Lower leg skin (tissue), 4 donors: ENCODE measurements around the gene SHISA5. TPM values are rescaled to one million over a fixed set of nuclear protein-coding genes. Genes with fewer than 3 reads are reported as not detected.

ENCODE experiments used
- DNase-seq, 2 donors: peaks; one replicate each; pipeline ENCODE4 v3.0.0-alpha.2; 2019; ENCODE audit warnings: low spot score in 2 of 2
- H3K4me3 ChIP-seq: fragments of 200-600 bp; sonication (generic); 2 replicates; pipeline ENCODE4 v1.5.1; 2017; ENCODE audit warnings: mild to moderate bottlenecking, low read depth; ENCODE audit not compliant: poor library complexity, severe bottlenecking
- CTCF ChIP-seq, 3 donors: fragments of 450-650 bp; IDR thresholded peaks; one replicate each; pipeline ENCODE4 v1.5.1; 2016; ENCODE audit warnings: antibody characterized with exemption in 3 of 3, mild to moderate bottlenecking in 3 of 3, moderate library complexity in 2 of 3
- POLR2A ChIP-seq, 2 donors: fragments of 450-650 bp; IDR thresholded peaks; one replicate each; pipeline ENCODE4 v1.6.1; 2016 to 2017; ENCODE audit warnings: antibody characterized with exemption in 2 of 2, mild to moderate bottlenecking in 1 of 2, moderate library complexity in 1 of 2
- WGBS, 2 donors: methylation state at CpG; one replicate each; pipeline ENCODE4 v1.1.5; 2018; 5-methylcytosine and 5-hydroxymethylcytosine counted together
- intact Hi-C: fragments of 100-400 bp; cut with DNase I; formaldehyde crosslinking; loops from one replicate; pipeline ENCODE4 v1.15.0; 2023; ENCODE audit warnings: low total_unique reads
- total RNA-seq, 4 donors: library from RNA; depleted of rRNA; stranded (reverse); fragments of >200 nt; gene quantifications; one replicate each; pipeline ENCODE4 v1.1.0, GENCODE V29; 2016

Gene SHISA5
- total RNA-seq, 4 donors from 2014 or later, result 64.3 to 93.6 (median 71.0) TPM

- intact Hi-C loops, result loop anchor here (10.0 kb wide), 1 partner anchor 76 kb away; no protein-coding TSS in a partner anchor
- no peak for DNase-seq
Observed at GRCh38 chr3:48468329-48468731, 35.6 kb downstream of the SHISA5 start.

GRCh38 chr3:48467473-48468267 is 36.3 kb downstream of the SHISA5 start:
- H3K4me3 ChIP-seq, result no peak overlapping the region
- 49 to 51% methylated on average over 7 of the region's 7 CpGs for WGBS, 2 donors
- intact Hi-C loops, result loop anchor here (10.0 kb wide), 1 partner anchor 77 kb away; no protein-coding TSS in a partner anchor
- DNase-seq, result no peak
- TF ChIP-seq POLR2A (IDR thresholded peaks at IDR 0.05) (no peak), CTCF (IDR thresholded peaks at IDR 0.05) (no peak)

More at GRCh38 chr3:48468329-48468731, 35.6 kb downstream of the SHISA5 start:
- no peak for TF ChIP-seq POLR2A (IDR thresholded peaks at IDR 0.05)
- no peak for TF ChIP-seq CTCF (IDR thresholded peaks at IDR 0.05)
- no peak overlapping the region for H3K4me3 ChIP-seq
- WGBS, 2 donors, result 45 to 55% methylated on average over 7 to 8 of the region's 8 CpGs

- intact Hi-C loops, result loop anchor here (10.0 kb wide), 1 partner anchor 78 kb away; no protein-coding TSS in a partner anchor
- no peak overlapping the region for H3K4me3 ChIP-seq
- no peak for DNase-seq
- 80 to 87% methylated on average over 1 to 4 of the region's 9 CpGs for WGBS, 2 donors
- TF ChIP-seq CTCF (IDR thresholded peaks at IDR 0.05), result no peak
- TF ChIP-seq POLR2A (IDR thresholded peaks at IDR 0.05), result no peak
Observed at GRCh38 chr3:48467110-48467454, 36.9 kb downstream of the SHISA5 start.

- H3K4me3 ChIP-seq, result peak overlapping the region; percentile 32
- no peak for TF ChIP-seq POLR2A (IDR thresholded peaks at IDR 0.05)
- no peak for TF ChIP-seq CTCF (IDR thresholded peaks at IDR 0.05)
- 2 to 16% methylated on average over 10 to 16 of the region's 19 CpGs for WGBS, 2 donors
- DNase-seq, result no peak
- intact Hi-C loops, result loop anchor here (10.0 kb wide), 1 partner anchor 78 kb away; no protein-coding TSS in a partner anchor
Observed at GRCh38 chr3:48466386-48467109, 37.4 kb downstream of the SHISA5 start.

- peak in 1 of 3 donors; percentile 74 for TF ChIP-seq CTCF (IDR thresholded peaks at IDR 0.05)
- TF ChIP-seq POLR2A (IDR thresholded peaks at IDR 0.05), result peak in 1 of 2 donors; percentile 24
- peak overlapping the region; percentile 32 for H3K4me3 ChIP-seq
- WGBS, 2 donors, result 1% methylated on average over 15 to 19 of the region's 21 CpGs
- DNase-seq, result peak; percentile 99
- intact Hi-C loops, result loop anchor here (10.0 kb wide), 1 partner anchor 79 kb away; no protein-coding TSS in a partner anchor
Observed at GRCh38 chr3:48465531-48466378, 38.2 kb downstream of the SHISA5 start.
